Endothelial cell (in vitro differentiated cells): ENCODE measurements around the gene OR10A5. TPM values are rescaled to one million over a fixed set of nuclear protein-coding genes. Genes with fewer than 3 reads are reported as not detected.

Experiments
- DNase-seq: peaks from one replicate; pipeline ENCODE4 v3.0.0; 2021; ENCODE audit warnings: low spot score
- H3K27ac Mint-ChIP-seq: one replicate; pipeline ENCODE4 v1.8.0; 2021; ENCODE audit warnings: mixed read lengths, inconsistent platforms; ENCODE audit not compliant: unreplicated experiment
- H3K27me3 Mint-ChIP-seq: one replicate; pipeline ENCODE4 v1.8.0; 2021; ENCODE audit warnings: mild to moderate bottlenecking, moderate library complexity, mixed read lengths, inconsistent platforms; ENCODE audit not compliant: unreplicated experiment
- H3K36me3 Mint-ChIP-seq: one replicate; pipeline ENCODE4 v1.8.0; 2021; ENCODE audit warnings: mild to moderate bottlenecking, low read depth, mixed read lengths, inconsistent platforms; ENCODE audit not compliant: unreplicated experiment
- H3K4me1 Mint-ChIP-seq: one replicate; pipeline ENCODE4 v1.8.0; 2021; ENCODE audit warnings: mild to moderate bottlenecking, mixed read lengths, inconsistent platforms; ENCODE audit not compliant: unreplicated experiment
- H3K4me3 Mint-ChIP-seq: one replicate; pipeline ENCODE4 v1.8.0; 2021; ENCODE audit warnings: mild to moderate bottlenecking, mixed read lengths, inconsistent platforms; ENCODE audit not compliant: unreplicated experiment
- H3K9me3 Mint-ChIP-seq: one replicate; pipeline ENCODE4 v1.8.0; 2021; ENCODE audit warnings: mixed read lengths, inconsistent platforms; ENCODE audit not compliant: unreplicated experiment
- CTCF ChIP-seq: fragments of 200-600 bp; sonication (generic); IDR thresholded peaks from one replicate; pipeline ENCODE4 v1.5.0; 2021; ENCODE audit warnings: antibody characterized with exemption; ENCODE audit not compliant: unreplicated experiment
- total RNA-seq: library from RNA; stranded (reverse); fragmentation: NEBNext Ultra II Directional; extraction: Animal tissue kit (Norgen Biotek cat#: 25700); gene quantifications from one replicate; pipeline ENCODE4 v1.2.1, GENCODE V29; 2021; ENCODE audit not compliant: unreplicated experiment

Gene OR10A5
- total RNA-seq, 1 donor from 2014 or later, result not detected

- no peak overlapping the region for H3K4me3 Mint-ChIP-seq
Observed at GRCh38 chr11:6833356-6833755, 12.1 kb upstream of the OR10A5 start.

GRCh38 chr11:6834021-6834420, 11.5 kb upstream of the OR10A5 start:
- Mint-ChIP-seq H3K27ac (no peak overlapping the region), H3K9me3 (no peaks in the 10 kb centered on the region), H3K27me3 (no peaks in the 10 kb centered on the region), H3K36me3 (no peaks in the 10 kb centered on the region), H3K4me3 (no peak overlapping the region), H3K4me1 (no peaks in the 10 kb centered on the region)
- DNase-seq, result no peak
- TF ChIP-seq CTCF, result no peak

More at GRCh38 chr11:6833356-6833755, 12.1 kb upstream of the OR10A5 start:
- H3K27me3 Mint-ChIP-seq, result no peaks in the 10 kb centered on the region
- no peaks in the 10 kb centered on the region for H3K9me3 Mint-ChIP-seq
- no peak for TF ChIP-seq CTCF
- H3K27ac Mint-ChIP-seq, result no peak overlapping the region
- no peak for DNase-seq
- H3K36me3 Mint-ChIP-seq, result no peaks in the 10 kb centered on the region
- H3K4me1 Mint-ChIP-seq, result no peaks in the 10 kb centered on the region

- no peak for DNase-seq
- Mint-ChIP-seq H3K4me1 (peaks cover 9% of the 10 kb centered on the region), H3K36me3 (peaks cover 11% of the 10 kb centered on the region), H3K4me3 (no peak overlapping the region), H3K27ac (no peak overlapping the region), H3K9me3 (peaks cover 4% of the 10 kb centered on the region), H3K27me3 (no peaks in the 10 kb centered on the region)
- TF ChIP-seq CTCF, result no peak
Observed at GRCh38 chr11:6841694-6842093, 3.8 kb upstream of the OR10A5 start.

- no peak overlapping the region for H3K27ac Mint-ChIP-seq
Observed at GRCh38 chr11:6843670-6844069, 1.8 kb upstream of the OR10A5 start.

GRCh38 chr11:6844356-6844755, 1.1 kb upstream of the OR10A5 start:
- Mint-ChIP-seq H3K4me1 (peaks cover 9% of the 10 kb centered on the region), H3K27me3 (no peaks in the 10 kb centered on the region), H3K4me3 (no peak overlapping the region), H3K9me3 (peaks cover 4% of the 10 kb centered on the region), H3K36me3 (peaks cover 16% of the 10 kb centered on the region), H3K27ac (no peak overlapping the region)
- no peak for DNase-seq
- TF ChIP-seq CTCF, result no peak

More at GRCh38 chr11:6843670-6844069, 1.8 kb upstream of the OR10A5 start:
- Mint-ChIP-seq H3K9me3 (peaks cover 4% of the 10 kb centered on the region), H3K27me3 (no peaks in the 10 kb centered on the region), H3K36me3 (peaks cover 16% of the 10 kb centered on the region), H3K4me3 (no peak overlapping the region), H3K4me1 (peaks cover 9% of the 10 kb centered on the region)
- no peak for DNase-seq
- TF ChIP-seq CTCF, result no peak
